NB4 (cell line): ENCODE data around the gene ATP5F1E.

Experiments
- CTCF ChIP-seq: IDR thresholded peaks from one replicate; pipeline ENCODE4 v1.5.1; 2012; ENCODE audit warnings: low read depth, low read length
- MAX ChIP-seq: IDR thresholded peaks from 2 replicates; pipeline ENCODE4 v1.6.1; 2011; ENCODE audit warnings: low read depth, low read length
- MYC ChIP-seq: IDR thresholded peaks from 2 replicates; pipeline ENCODE4 v1.6.1; 2011; ENCODE audit warnings: low read depth, low read length
- POLR2A ChIP-seq: IDR thresholded peaks from 2 replicates; pipeline ENCODE4 v1.6.1; 2011; ENCODE audit warnings: mild to moderate bottlenecking; ENCODE audit not compliant: insufficient read length; ENCODE audit errors: extremely low read depth

GRCh38 chr20:59050437-59050836 is 18.3 kb upstream of the ATP5F1E start:
- TF ChIP-seq CTCF = no peak
- no peak for TF ChIP-seq POLR2A
- TF ChIP-seq MAX = no peak
- TF ChIP-seq MYC = no peak
